Left lung (tissue), 14 donors: ENCODE data around the gene TLE7. TPM values are rescaled to one million over a fixed set of nuclear protein-coding genes. Genes with fewer than 3 reads are reported as not detected.
A peak's percentile ranks its signal among the peaks of the same experiment; 100 is the strongest.

Experiments
- ATAC-seq: fragments of 200-7000 bp; cut with Tn5 transposase; one replicate; pipeline ENCODE4 v1.9.1; 2020; ENCODE audit warnings: moderate library complexity
- DNase-seq, 4 donors: peaks; one replicate each; pipeline ENCODE4 v3.0.0-alpha.2; 2013 to 2020
- H3K27ac ChIP-seq, 2 donors: fragments of 200-600 bp; sonication (generic) in 1 of 2; one replicate each; pipeline versions ENCODE4 v1.5.0 to v1.8.0; 2020 to 2021
- H3K27me3 ChIP-seq, 2 donors: fragments of 200-600 bp; sonication (generic) in 1 of 2; one replicate each; pipeline versions ENCODE4 v1.5.0 to v1.8.0; 2020 to 2021
- H3K36me3 ChIP-seq, 2 donors: fragments of 200-600 bp; sonication (generic) in 1 of 2; one replicate each; pipeline versions ENCODE4 v1.5.0 to v1.8.0; 2020 to 2021
- H3K4me1 ChIP-seq, 2 donors: fragments of 200-600 bp; one replicate each; pipeline ENCODE4 v1.8.0; 2021
- H3K4me3 ChIP-seq, 2 donors: fragments of 200-600 bp; sonication (generic) in 1 of 2; one replicate each; pipeline versions ENCODE4 v1.5.0 to v1.8.0; 2020 to 2021; ENCODE audit warnings: mild to moderate bottlenecking in 1 of 2
- H3K9me3 ChIP-seq, 2 donors: fragments of 200-600 bp; sonication (generic) in 1 of 2; one replicate each; pipeline versions ENCODE4 v1.5.0 to v1.8.0; 2020 to 2021
- intact Hi-C, 2 donors: fragments of 100-400 bp; cut with DNase I; formaldehyde crosslinking; loops; one replicate each; pipeline versions ENCODE4 v1.11.2 to v1.14.2; 2022
- long read RNA-seq, 12 donors: library from polyadenylated mRNA in 2 of 12; unstranded in 2 of 12; transcript quantifications; one replicate each; pipeline ENCODE4 v2.0.0 and lab custom pipeline, GENCODE V29; 2019 to 2026
- polyA plus RNA-seq, 6 donors: library from polyadenylated mRNA; unstranded; fragments of 120-200 nt; gene quantifications; one replicate each; pipeline ENCODE4 v1.2.1, GENCODE V29; 2013; ENCODE audit not compliant: insufficient read length in 6 of 6
- total RNA-seq, 2 donors: library from RNA; stranded (reverse); fragmentation: NEBNext Ultra II Directional; extraction: Animal tissue kit (Norgen Biotek cat#: 25700); gene quantifications; one replicate each; pipeline ENCODE4 v1.2.1, GENCODE V29; 2021
- TF ChIP-seq, protein P1 (sequence below), 2 donors: fragments of 200-600 bp; sonication (generic) in 1 of 2; IDR thresholded peaks; one replicate each; pipeline versions ENCODE4 v1.5.0 to v1.8.0; 2021; ENCODE audit warnings: antibody characterized with exemption in 2 of 2
- donor health status: DM: no; HTN: yes; CAD: no.
- donor health status: DM: no; HTN: no; CAD: no.

The TLE7 gene
- not detected for total RNA-seq
- polyA plus RNA-seq = not detected
- long read RNA-seq, donor 1 = 0 reads
- long read RNA-seq, donor 2 = 0 reads
- long read RNA-seq, donor 3 = 0 reads
- long read RNA-seq, donor 4 = 0 reads
- long read RNA-seq, donor 5 = 0 reads
- long read RNA-seq, donor 6 = 0 reads
- long read RNA-seq, donor 7 = 0 reads
- long read RNA-seq, donor 8 = 0 reads
- long read RNA-seq, donor 9 = 0 reads
- long read RNA-seq, donor 10 = 0 reads
- long read RNA-seq, donor 11 = 0 reads
- long read RNA-seq, donor 12 = 0 reads

DNA sequence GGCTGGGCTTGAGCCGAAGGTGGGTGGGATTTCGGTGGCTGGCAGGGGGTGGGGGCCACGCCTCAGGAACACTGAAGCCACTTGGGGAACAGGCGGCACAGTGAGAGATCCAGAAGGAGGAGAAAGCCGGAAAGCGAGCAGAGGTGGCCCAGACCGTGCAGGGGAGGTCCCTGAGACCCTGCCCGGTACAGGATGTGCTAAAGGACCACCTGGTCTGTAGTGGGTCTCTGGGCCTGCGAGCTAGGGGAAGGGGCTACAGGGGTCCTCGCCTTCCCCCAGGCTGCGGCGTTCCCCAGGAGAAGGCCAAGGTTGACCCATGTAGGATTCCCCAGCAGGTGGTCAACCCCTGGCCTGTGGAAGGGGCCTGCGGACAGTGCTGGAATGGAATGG lies at the start of gene TLE7:
Gene TLE7 (minus strand): TSS at position 4 of the 390 bp plus-strand sequence. CDS start 8,730 bp downstream, outside the sequence.
- TF ChIP-seq, protein P1, sequence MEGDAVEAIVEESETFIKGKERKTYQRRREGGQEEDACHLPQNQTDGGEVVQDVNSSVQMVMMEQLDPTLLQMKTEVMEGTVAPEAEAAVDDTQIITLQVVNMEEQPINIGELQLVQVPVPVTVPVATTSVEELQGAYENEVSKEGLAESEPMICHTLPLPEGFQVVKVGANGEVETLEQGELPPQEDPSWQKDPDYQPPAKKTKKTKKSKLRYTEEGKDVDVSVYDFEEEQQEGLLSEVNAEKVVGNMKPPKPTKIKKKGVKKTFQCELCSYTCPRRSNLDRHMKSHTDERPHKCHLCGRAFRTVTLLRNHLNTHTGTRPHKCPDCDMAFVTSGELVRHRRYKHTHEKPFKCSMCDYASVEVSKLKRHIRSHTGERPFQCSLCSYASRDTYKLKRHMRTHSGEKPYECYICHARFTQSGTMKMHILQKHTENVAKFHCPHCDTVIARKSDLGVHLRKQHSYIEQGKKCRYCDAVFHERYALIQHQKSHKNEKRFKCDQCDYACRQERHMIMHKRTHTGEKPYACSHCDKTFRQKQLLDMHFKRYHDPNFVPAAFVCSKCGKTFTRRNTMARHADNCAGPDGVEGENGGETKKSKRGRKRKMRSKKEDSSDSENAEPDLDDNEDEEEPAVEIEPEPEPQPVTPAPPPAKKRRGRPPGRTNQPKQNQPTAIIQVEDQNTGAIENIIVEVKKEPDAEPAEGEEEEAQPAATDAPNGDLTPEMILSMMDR (IDR thresholded peaks at IDR 0.05) = no peak
- DNase-seq = no peak
- Histone ChIP-seq H3K36me3 (no peaks in the 10 kb centered on the region), H3K4me1 (no peaks in the 10 kb centered on the region), H3K9me3 (peaks cover 0 to 45% of the 10 kb centered on the region in 2 donors), H3K4me3 (no peak within 1 kb of the TSS), H3K27me3 (peaks cover 0 to 46% of the 10 kb centered on the region in 2 donors), H3K27ac (no peak within 1 kb of the TSS)
- intact Hi-C loops = no loop called here
- ATAC-seq = no peak

DNA sequence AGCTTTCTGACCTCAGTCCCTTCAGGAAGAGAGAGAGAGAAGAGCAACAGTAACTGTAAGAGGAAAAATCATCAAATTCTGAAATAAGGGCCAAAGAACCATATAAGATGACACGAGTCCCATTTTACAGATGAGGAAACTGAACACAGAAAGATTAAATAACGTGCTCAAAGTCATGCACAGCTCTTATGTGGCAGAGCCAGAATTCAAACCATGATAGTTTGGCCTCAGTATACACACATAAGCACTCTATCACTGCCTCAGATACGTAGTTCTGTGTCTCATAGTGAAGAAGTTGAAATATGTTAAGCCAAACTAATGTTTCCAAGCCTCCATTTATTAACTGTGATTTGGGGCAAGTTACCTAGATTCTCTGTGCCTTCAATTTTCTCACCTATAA lies 49.2 kb upstream of the TLE7 start:
- H3K27ac ChIP-seq = no peak overlapping the region
- H3K4me1 ChIP-seq = no peaks in the 10 kb centered on the region
- ATAC-seq (no peak), DNase-seq (no peak)
- no peaks in the 10 kb centered on the region for H3K9me3 ChIP-seq
- H3K27me3 ChIP-seq = no peaks in the 10 kb centered on the region
- no peaks in the 10 kb centered on the region for H3K36me3 ChIP-seq
- TF ChIP-seq, protein P1 (IDR thresholded peaks at IDR 0.05) = no peak
- intact Hi-C loops = no loop called here
- no peak overlapping the region for H3K4me3 ChIP-seq

DNA sequence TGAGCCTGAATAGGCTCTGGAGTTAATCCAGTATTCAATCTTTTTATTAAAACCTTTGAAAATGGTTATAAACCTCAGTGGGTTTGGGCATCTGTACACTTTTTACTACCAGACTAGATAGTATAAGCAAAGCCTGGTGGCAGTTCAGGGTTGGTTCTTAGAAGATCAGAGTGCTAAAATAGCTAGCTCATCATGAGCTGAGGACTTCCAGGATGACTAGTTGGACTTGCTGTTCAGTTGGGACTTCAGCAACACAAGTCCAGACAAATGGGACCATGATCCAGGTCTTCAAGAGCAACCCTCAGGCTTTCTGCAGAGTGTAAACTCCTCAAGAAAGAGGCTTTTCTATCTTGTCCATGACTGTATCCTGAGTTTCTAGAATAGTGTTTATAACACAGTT lies 48.5 kb upstream of the TLE7 start:
- intact Hi-C loops = no loop called here
- Histone ChIP-seq H3K36me3 (no peaks in the 10 kb centered on the region), H3K4me3 (no peak overlapping the region), H3K27ac (no peak overlapping the region), H3K9me3 (no peaks in the 10 kb centered on the region), H3K4me1 (no peaks in the 10 kb centered on the region), H3K27me3 (no peaks in the 10 kb centered on the region)
- TF ChIP-seq, protein P1 (IDR thresholded peaks at IDR 0.05) = no peak
- DNase-seq (no peak), ATAC-seq (no peak)

DNA sequence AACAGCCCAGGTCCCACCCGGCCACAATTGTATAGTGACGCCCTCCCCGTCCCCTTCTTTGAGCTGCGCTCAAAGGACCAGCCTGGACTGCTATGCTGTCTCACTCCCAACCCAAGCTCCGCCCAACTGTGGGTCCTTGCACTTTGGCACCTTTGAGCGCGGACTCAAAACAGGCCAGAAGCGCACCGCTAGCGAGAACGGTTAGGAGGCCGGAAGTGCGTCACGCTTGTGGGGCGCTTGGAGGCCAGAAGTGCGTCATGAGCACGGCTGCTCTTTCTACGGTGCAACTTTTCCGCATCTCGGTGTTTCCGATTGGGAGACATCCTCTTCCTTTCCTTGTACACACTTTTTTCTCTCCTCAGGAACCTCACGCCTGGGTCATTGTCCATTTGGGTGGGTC lies 47.3 kb upstream of the TLE7 start, which contains the start of gene ZNF19:
Gene ZNF19 (minus strand): TSS at position 203 of the 400 bp plus-strand sequence. CDS start 7,210 bp downstream, outside the sequence.
- intact Hi-C loops = no loop called here
- H3K4me3 ChIP-seq = no peak within 1 kb of the TSS
- H3K27ac ChIP-seq = no peak within 1 kb of the TSS
- H3K9me3 ChIP-seq = no peaks in the 10 kb centered on the region
- ATAC-seq (no peak), DNase-seq (no peak)
- H3K4me1 ChIP-seq = no peaks in the 10 kb centered on the region
- H3K27me3 ChIP-seq = no peaks in the 10 kb centered on the region
- no peaks in the 10 kb centered on the region for H3K36me3 ChIP-seq
- TF ChIP-seq, protein P1 (IDR thresholded peaks at IDR 0.05) = no peak

DNA sequence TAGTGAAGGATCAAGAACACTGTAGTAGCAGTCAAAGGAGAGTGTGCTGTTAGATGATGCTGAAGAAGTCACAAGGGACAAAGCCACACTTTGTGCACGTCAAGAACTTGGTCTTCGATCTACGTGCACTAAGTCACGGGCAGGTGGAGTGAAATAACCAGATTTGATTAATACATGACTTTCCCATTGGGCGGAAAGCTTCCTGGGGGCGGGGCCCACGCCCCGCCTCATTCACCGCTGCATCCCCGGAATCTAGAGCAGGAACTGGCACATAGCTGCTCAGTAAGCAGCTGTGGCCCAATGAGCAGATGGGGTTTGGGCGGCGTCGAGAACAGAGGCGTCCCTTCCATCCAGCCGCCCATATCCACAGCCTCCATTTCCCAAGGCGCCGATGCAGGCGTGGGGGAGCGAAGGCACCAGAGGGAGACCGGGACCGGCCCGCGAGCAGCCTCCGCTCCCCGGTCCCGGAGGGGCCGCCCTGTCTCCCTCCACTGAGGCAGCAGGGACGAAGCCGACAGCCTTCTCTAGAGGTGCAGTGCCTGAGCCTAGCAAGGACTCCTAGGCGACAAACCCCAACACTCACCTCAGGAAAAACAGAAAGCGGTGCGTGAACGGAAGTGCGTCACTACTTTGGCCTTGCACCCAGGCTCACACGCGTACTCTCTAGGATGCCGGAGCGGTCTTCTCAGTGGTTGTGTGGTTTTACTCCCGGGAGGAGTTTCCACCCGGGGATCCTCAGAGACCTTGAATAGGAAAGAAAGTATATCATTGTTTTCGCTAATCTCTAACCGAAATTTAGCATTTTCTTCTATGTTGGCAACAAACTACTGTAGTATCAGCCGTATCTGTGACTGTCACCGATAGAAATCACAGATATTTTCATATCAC lies 42.4 kb upstream of the TLE7 start:
- peak overlapping the region; percentile 94 to 96 for H3K27ac ChIP-seq
- TF ChIP-seq, protein P1 (IDR thresholded peaks at IDR 0.05) = no peak
- peaks cover 0 to 7% of the 10 kb centered on the region in 2 donors for H3K4me1 ChIP-seq
- ATAC-seq = peak; percentile 99
- peak; percentile 85 to 94 (median 88) for DNase-seq
- H3K36me3 ChIP-seq = no peaks in the 10 kb centered on the region
- no peaks in the 10 kb centered on the region for H3K9me3 ChIP-seq
- H3K27me3 ChIP-seq = no peaks in the 10 kb centered on the region
- H3K4me3 ChIP-seq = peak overlapping the region; percentile 70 to 75
- intact Hi-C loops = no loop called here
